Measurements from ENCODE around the gene HCN3.
A peak's percentile ranks its signal among the peaks of the same experiment; 100 is the strongest.
"Not testable (repeated sequence)": the region's sequence is repeated elsewhere in the genome, so short reads cannot be mapped to it uniquely, and the experiment has no call there.

HCN3 gene

DNA sequence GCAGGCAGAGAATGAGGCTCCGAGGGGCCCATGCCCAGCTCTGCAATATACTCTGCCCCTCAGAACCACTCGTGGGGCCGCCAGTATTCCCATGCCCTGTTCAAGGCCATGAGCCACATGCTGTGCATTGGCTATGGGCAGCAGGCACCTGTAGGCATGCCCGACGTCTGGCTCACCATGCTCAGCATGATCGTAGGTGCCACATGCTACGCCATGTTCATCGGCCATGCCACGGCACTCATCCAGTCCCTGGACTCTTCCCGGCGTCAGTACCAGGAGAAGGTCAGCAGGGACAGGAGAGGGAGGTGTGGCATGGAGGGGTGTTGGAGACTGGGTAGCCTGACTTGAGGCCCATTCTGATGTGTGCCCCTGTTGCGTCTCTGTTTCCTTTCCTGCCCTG, 7.2 kb downstream of the HCN3 start:
- DNase-seq (ENCODE audit: low read depth), result no peak

DNA sequence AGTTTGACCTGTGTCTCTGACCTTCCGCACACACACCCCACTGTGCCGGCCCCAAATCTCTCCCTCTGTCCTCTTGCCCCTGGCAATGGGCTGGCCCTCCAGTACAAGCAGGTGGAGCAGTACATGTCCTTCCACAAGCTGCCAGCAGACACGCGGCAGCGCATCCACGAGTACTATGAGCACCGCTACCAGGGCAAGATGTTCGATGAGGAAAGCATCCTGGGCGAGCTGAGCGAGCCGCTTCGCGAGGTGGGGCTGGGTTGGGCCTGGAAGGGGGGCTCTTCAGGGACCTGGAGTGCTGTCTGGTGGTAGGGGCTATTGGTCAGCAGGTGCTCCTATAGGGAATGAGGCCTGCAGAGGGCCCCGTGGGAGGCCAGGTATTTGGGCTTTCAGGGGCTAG, 7.8 kb downstream of the HCN3 start:
- no peak for DNase-seq (ENCODE audit: low read depth)

- DNase-seq (ENCODE audit: low read depth), result no peak
Observed at GRCh38 chr1:155285631-155286044, 8.4 kb downstream of the HCN3 start.

DNA sequence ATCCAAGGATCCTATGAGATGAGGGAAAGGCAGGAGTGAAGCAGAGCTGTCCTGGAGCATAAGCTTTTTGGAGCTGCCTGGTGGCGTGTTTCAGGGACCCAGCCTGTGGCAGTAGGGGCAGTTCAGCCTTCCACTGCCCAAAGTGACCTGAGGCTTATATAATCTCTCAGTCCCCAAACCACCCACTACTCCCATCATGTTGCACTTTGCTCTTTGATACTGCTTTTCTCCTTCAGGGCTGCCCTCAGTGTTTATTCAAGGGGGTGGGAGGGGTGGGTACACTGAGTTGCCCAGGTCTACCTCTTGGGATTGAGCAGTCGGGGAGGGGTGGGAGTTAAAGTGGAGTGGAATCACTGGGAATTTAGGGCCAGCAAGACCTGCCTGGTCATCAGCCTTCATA, 9.3 kb downstream of the HCN3 start:
- no peak for DNase-seq (ENCODE audit: low read depth)

GRCh38 chr1:155287987-155288543, 10.8 kb downstream of the HCN3 start:
- no peak for DNase-seq (ENCODE audit: low read depth)

DNA sequence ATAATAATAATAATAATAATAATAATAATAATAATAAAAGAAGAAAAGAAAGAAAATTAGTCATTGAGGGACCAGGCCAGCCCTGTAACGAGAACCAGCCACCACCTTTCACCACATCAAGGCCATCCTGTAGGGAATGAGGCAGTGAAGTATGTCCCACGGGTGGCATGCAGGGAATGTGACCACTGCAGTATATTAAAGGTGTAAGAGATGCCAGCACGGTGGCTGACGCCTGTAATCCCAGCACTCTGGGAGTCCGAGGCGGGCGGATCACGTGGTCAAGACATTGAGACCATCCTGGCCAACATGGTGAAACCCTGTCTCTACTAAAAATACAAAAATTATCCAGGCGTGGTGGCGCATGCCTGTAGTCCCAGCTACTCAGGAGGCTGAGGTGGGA, 13.7 kb downstream of the HCN3 start:
- not testable (repeated sequence) for DNase-seq (ENCODE audit: low read depth)

DNA sequence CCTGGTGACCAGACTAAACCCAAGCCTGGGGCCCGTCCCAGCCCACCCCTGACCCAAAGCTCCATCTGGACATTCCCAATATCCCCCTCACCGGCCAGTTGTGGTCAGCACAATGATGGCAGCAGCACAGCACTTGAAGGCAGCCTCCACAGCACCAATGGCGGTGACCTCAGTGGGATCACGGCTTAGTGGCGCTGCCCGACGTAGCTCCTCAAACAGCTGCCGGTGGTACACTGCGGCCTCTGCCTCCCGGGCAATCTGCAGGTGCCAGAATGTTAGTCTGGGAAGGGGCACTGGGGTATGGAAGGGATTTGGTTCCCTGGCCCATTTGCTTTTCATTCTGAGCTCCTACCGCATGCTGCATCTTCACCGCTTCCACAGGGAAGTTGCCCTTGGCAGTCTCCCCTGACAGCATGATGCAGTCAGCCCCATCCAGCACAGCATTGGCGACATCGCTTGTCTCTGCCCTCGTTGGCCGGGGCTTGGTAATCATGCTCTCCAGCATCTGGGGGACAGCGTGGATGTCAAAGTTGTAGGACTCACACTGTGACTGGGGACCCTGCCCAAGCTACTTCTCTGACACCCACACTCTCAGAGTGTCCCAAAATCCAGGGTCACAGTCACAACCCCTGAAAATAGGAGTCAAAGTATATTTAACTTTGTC, 16.0 kb downstream of the HCN3 start:
- no peak for DNase-seq (ENCODE audit: low read depth)

GRCh38 chr1:155294520-155295182, 17.4 kb downstream of the HCN3 start:
- no peak for DNase-seq (ENCODE audit: low read depth)

DNA sequence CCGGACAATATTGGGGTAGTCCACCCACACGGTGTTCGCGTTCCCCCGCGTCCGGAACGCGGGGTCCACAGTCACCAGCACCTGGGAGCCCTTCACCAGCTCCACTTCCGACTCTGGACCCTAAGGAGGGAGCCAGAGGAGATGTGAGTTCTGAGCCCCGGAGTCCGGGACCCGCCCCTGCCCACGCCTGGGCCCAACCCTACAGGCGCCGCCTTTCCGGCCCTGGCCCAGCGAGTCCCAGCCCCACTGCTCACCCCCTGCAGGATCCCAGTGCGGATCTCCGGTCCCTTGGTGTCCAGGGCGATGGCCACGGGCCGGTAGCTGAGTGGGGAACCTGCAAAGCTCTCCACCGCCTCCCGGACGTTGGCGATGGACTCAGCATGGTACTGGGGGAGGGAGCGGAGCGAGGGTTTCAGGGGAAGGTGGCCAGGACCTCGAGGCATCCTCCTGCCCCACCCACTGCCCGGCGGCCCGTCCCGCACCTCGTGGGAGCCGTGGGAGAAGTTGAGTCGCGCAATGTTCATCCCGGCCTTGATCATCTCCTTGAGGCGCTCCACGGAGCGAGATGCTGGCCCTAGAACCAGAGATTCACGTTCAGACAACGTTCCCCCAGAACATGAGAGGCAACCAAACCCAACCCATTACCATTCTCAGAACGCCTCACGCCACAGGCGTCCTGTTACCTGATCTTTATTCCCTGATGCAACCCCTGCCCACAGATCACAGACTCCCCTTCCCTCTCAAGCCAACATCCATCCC, 18.1 kb downstream of the HCN3 start:
- no peak for DNase-seq (ENCODE audit: low read depth)

DNA sequence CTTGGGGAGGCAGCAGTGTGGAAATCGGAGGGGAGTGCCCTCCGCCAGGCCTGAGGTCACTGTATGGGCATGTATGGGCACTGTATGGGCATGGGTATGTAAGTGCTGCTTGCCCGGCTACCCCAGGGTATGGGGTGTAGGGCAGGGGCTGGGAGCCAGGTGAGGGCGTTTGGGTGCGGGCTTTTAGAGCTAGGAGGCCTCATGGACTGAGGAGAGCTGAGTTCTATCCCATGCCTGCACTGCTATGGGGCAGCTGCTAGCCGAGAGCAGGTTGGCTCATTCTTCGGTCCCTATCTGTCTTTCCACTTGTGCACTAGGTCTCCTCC, 18.6 kb downstream of the HCN3 start:
- DNase-seq (ENCODE audit: low read depth), result no peak

GRCh38 chr1:155296661-155297060, 19.4 kb downstream of the HCN3 start:
- no peak for DNase-seq (ENCODE audit: low read depth)

DNA sequence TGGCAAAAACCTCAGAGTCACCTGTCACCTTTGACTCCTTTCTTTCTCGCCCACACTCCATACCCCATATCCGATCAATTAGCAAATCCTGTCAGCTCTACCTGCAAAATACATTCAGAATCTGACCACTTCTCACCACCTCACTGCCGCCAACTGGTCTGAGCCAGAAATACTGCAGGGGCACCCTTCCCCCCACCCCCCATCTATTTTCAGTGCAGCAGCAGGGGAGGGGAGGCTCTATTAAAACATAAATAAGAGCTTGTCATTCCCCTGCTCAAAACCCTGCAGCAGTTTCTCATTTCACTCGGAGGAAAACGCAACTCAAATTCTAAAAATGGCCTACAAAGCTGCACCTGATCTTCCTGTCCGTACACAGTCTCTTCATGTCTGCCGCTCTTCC, 20.1 kb downstream of the HCN3 start:
- no peak for DNase-seq (ENCODE audit: low read depth)

- DNase-seq (ENCODE audit: low read depth), result no peak
Observed at GRCh38 chr1:155300024-155300423, 22.8 kb downstream of the HCN3 start.

- no peak for DNase-seq (ENCODE audit: low read depth)
Observed at GRCh38 chr1:155300553-155301329, 23.5 kb downstream of the HCN3 start.

GRCh38 chr1:155301342-155301841, 24.1 kb downstream of the HCN3 start, which contains the start of gene PKLR:
Gene PKLR, minus strand, starts transcription at chr1:155301438. Its CDS starts 43 bp downstream, at chr1:155301395.
- no peak for DNase-seq (ENCODE audit: low read depth)

DNA sequence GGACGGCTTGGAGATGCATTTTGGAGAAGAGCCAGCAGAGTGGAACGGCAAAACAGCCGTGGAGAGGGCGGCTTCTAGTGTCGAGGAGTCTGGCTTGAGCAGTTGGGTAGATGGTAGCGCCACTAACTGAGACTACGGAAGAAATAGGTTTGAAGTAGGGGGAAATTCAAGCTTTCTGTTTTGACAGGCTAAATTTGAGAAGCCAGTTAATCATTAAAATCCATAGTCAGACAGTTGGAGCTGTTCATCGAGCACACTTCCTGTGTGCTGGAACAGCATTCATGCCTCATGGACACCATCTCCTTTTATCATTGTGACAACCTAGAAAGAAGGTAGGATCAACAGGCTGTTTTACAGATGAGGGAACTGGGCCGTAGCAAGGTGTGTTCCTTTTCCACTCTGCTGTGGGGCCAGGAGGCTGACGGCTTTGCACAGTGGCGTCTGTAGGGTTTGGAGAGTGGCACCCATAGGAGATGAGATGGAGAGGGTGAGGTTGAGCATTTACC, 27.3 kb downstream of the HCN3 start:
- DNase-seq (ENCODE audit: low read depth), result no peak

- no peak for DNase-seq (ENCODE audit: low read depth)
Observed at GRCh38 chr1:155305881-155306391, 28.7 kb downstream of the HCN3 start.

GRCh38 chr1:155307247-155307740, 30.0 kb downstream of the HCN3 start:
- no peak for DNase-seq (ENCODE audit: low read depth)

- peak; percentile 93 for DNase-seq (ENCODE audit: low read depth)
Observed at GRCh38 chr1:155308493-155309422, 31.5 kb downstream of the HCN3 start, which contains the start of gene FDPS. Gene FDPS, plus strand, starts transcription at chr1:155308866. Its CDS starts 924 bp downstream, at chr1:155309790.

- DNase-seq (ENCODE audit: low read depth), result no peak
Observed at GRCh38 chr1:155309423-155310021, 32.3 kb downstream of the HCN3 start.

Measured in GM04503 (cell line).